ENCODE data around the gene ROR2.

GRCh38 chr9:91843093-91843492 is 106.9 kb downstream of the ROR2 start:
- TF ChIP-seq CTCF (IDR thresholded peaks at IDR 0.05) = no peak
- TF ChIP-seq POLR2A (IDR thresholded peaks at IDR 0.05) = no peak
